ENCODE measurements around the gene C1QTNF5. TPM values are rescaled to one million over a fixed set of nuclear protein-coding genes. Genes with fewer than 3 reads are reported as not detected.
A peak's percentile ranks its signal among the peaks of the same experiment; 100 is the strongest.

The C1QTNF5 gene
- total RNA-seq, 2 donors from 2014 or later = 0.62 to 0.66 TPM

DNA sequence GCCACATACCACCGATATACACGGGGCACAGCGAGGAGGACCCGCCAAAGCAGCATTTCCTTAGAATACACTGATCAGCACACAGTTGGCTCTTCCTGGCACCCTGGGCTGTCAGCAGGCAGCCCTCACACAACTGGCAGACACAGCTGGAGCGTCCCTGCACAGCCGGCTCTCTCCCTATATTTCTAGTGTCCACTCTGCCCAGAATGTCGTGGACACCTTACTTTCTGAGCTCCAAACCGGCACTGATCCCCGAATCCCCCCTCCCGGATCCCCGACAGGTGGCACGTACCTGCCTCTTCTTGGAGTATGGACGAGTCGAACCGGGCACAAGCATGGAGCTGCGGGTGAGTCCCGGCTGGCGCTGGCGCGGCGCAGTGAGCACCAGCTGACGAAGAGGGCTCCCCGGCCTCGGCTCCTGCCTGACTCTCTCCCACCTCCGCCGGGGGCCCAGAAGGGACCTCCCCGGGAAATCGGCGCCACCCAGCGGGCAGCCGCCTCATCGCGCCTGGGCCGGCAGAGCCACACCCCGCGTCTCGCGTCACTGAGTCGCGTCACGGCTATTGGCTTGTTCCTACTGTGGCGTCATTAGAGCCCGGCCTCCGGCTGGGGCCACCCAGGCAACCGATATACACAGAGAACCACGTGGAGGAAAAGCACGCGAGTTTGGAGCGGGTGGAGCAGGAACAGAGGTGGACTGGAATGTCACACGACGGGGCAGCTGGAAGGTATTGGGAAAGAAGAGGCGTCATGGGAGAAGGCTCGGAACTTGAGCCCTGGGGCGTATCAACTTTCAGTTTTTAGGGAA, 40.7 kb upstream of the C1QTNF5 start, which contains the start of gene USP2:
TSS of gene USP2 (minus strand) at position 510 of the 808 bp plus-strand sequence. CDS start 8,210 bp downstream, outside the sequence.
- Mint-ChIP-seq H3K36me3 (ENCODE audit: low read depth) (no peaks in the 10 kb centered on the region), H3K27me3 (ENCODE audit: insufficient read depth) (no peaks in the 10 kb centered on the region), H3K9me3 (no peaks in the 10 kb centered on the region), H3K4me1 (peaks cover 36% of the 10 kb centered on the region), H3K4me3 (no peak within 1 kb of the TSS), H3K27ac (peak within 1 kb of the TSS; percentile 24)
- peaks cover 3% of the 10 kb centered on the region for H3K36me3 ChIP-seq (ENCODE audit: control insufficient read depth, insufficient read depth, low read length)
- TF ChIP-seq, protein P1, sequence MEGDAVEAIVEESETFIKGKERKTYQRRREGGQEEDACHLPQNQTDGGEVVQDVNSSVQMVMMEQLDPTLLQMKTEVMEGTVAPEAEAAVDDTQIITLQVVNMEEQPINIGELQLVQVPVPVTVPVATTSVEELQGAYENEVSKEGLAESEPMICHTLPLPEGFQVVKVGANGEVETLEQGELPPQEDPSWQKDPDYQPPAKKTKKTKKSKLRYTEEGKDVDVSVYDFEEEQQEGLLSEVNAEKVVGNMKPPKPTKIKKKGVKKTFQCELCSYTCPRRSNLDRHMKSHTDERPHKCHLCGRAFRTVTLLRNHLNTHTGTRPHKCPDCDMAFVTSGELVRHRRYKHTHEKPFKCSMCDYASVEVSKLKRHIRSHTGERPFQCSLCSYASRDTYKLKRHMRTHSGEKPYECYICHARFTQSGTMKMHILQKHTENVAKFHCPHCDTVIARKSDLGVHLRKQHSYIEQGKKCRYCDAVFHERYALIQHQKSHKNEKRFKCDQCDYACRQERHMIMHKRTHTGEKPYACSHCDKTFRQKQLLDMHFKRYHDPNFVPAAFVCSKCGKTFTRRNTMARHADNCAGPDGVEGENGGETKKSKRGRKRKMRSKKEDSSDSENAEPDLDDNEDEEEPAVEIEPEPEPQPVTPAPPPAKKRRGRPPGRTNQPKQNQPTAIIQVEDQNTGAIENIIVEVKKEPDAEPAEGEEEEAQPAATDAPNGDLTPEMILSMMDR (conservative IDR thresholded peaks at IDR 0.05) = peak; percentile 91
- no peaks in the 10 kb centered on the region for H3K9me3 ChIP-seq (ENCODE audit: control insufficient read depth, low read length)
- WGBS, 2 experiments (ENCODE audit: insufficient coverage in 1 of 2, insufficient read length in 1 of 2) = 0% methylated on average over 16 to 54 of the region's 54 CpGs
- peak within 1 kb of the TSS; percentile 83 for H3K4me3 ChIP-seq (ENCODE audit: low read length)
- peaks cover 27% of the 10 kb centered on the region for H3K4me1 ChIP-seq (ENCODE audit: control insufficient read depth, insufficient read depth, low read length)
- peak; percentile 98 for DNase-seq
- H3K27me3 ChIP-seq (ENCODE audit: control insufficient read depth, insufficient read depth, low read length, poor library complexity, severe bottlenecking) = no peaks in the 10 kb centered on the region
- H3K9ac ChIP-seq (ENCODE audit: extremely low read depth, low read length, poor library complexity, severe bottlenecking) = peak within 1 kb of the TSS; percentile 73
- no peak within 1 kb of the TSS for H3K27ac ChIP-seq (ENCODE audit: low read depth, low read length)

DNA sequence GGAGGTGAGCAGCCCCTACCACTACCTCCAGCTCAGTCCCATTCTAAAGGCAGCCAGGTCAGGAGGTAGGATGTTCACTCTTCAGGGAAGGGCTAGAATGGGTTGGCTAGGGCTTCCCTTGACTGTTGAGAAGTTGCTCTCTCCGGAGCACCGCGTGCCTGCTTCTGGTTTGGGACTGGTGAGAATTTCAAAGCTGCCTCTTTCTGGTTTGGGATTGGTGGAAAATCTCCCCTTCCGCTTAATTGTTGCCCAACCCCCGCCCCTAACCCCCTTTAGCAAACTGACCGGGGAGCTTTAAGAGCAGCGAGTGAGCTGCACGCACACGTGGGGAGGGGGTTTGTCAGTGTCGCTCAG, 40.1 kb upstream of the C1QTNF5 start:
- Mint-ChIP-seq H3K27me3 (ENCODE audit: insufficient read depth) (no peaks in the 10 kb centered on the region), H3K4me3 (no peak overlapping the region), H3K27ac (peak overlapping the region; percentile 24), H3K9me3 (no peaks in the 10 kb centered on the region), H3K4me1 (peaks cover 39% of the 10 kb centered on the region), H3K36me3 (ENCODE audit: low read depth) (no peaks in the 10 kb centered on the region)
- peak overlapping the region; percentile 73 for H3K9ac ChIP-seq (ENCODE audit: extremely low read depth, low read length, poor library complexity, severe bottlenecking)
- no peaks in the 10 kb centered on the region for H3K9me3 ChIP-seq (ENCODE audit: control insufficient read depth, low read length)
- WGBS, 2 experiments (ENCODE audit: insufficient coverage in 1 of 2, insufficient read length in 1 of 2) = 1% methylated on average over 10 of the region's 10 CpGs; no CpG with 5 or more reads in 1 of the 2 experiments
- TF ChIP-seq, protein P1 (conservative IDR thresholded peaks at IDR 0.05) = no peak
- peaks cover 33% of the 10 kb centered on the region for H3K4me1 ChIP-seq (ENCODE audit: control insufficient read depth, insufficient read depth, low read length)
- peaks cover 5% of the 10 kb centered on the region for H3K36me3 ChIP-seq (ENCODE audit: control insufficient read depth, insufficient read depth, low read length)
- peak overlapping the region; percentile 83 for H3K4me3 ChIP-seq (ENCODE audit: low read length)
- no peak overlapping the region for H3K27ac ChIP-seq (ENCODE audit: low read depth, low read length)
- H3K27me3 ChIP-seq (ENCODE audit: control insufficient read depth, insufficient read depth, low read length, poor library complexity, severe bottlenecking) = no peaks in the 10 kb centered on the region
- peak; percentile 80 for DNase-seq

DNA sequence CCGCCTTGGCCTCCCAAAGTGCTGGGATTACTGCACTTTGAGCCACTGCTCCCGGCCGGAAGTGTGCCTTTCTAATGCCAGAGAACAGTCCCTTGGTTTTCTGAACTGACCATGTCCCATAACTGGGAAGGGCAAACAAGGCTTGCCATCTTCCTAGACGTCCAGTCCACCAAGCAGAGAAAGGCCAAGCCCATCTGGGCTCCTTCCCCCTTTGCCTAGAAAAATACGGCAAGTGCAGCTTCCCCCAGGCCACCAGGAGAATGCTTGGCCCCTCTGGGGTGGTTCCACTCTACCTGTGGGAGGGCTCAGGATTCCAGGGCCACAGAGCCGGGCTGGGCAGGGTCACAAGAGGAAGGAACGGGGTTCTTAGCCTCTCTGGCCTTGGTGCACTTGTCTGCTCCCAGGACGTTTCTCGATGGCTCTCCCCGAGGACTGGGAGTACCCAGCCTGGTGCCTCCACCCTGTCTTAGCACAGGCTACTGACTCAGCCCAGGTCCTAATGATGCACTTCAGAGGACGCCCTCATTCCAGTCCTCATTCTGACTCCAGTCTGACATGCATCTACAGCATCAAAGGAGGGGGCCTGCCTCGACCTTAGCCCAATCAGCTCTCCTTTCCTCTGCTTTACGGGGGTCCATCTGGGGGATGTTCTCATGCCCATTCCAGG, 39.6 kb upstream of the C1QTNF5 start:
- TF ChIP-seq, protein P1 (conservative IDR thresholded peaks at IDR 0.05) = no peak
- peak overlapping the region; percentile 83 for H3K4me3 ChIP-seq (ENCODE audit: low read length)
- DNase-seq = no peak
- peaks cover 5% of the 10 kb centered on the region for H3K36me3 ChIP-seq (ENCODE audit: control insufficient read depth, insufficient read depth, low read length)
- H3K27ac ChIP-seq (ENCODE audit: low read depth, low read length) = no peak overlapping the region
- Mint-ChIP-seq H3K4me3 (no peak overlapping the region), H3K27me3 (ENCODE audit: insufficient read depth) (no peaks in the 10 kb centered on the region), H3K27ac (peak overlapping the region; percentile 24), H3K4me1 (peaks cover 44% of the 10 kb centered on the region), H3K36me3 (ENCODE audit: low read depth) (no peaks in the 10 kb centered on the region), H3K9me3 (no peaks in the 10 kb centered on the region)
- H3K27me3 ChIP-seq (ENCODE audit: control insufficient read depth, insufficient read depth, low read length, poor library complexity, severe bottlenecking) = no peaks in the 10 kb centered on the region
- WGBS, 2 experiments (ENCODE audit: insufficient coverage in 1 of 2, insufficient read length in 1 of 2) = 79 to 81% methylated on average over 10 to 13 of the region's 13 CpGs
- H3K9ac ChIP-seq (ENCODE audit: extremely low read depth, low read length, poor library complexity, severe bottlenecking) = peak overlapping the region; percentile 73
- H3K4me1 ChIP-seq (ENCODE audit: control insufficient read depth, insufficient read depth, low read length) = peaks cover 38% of the 10 kb centered on the region
- H3K9me3 ChIP-seq (ENCODE audit: control insufficient read depth, low read length) = no peaks in the 10 kb centered on the region

Measured in endodermal cell (in vitro differentiated cells).